GM19025 (cell line): Measurements from ENCODE around the gene RALGDS.

ENCODE experiments used
- ATAC-seq: cut with Tn5 transposase; IDR thresholded peaks from one replicate; pipeline ENCODE4 v1.9.1; 2021; ENCODE audit warnings: mild to moderate bottlenecking, low read depth, moderate library complexity; ENCODE audit not compliant: unreplicated experiment

The RALGDS gene

DNA sequence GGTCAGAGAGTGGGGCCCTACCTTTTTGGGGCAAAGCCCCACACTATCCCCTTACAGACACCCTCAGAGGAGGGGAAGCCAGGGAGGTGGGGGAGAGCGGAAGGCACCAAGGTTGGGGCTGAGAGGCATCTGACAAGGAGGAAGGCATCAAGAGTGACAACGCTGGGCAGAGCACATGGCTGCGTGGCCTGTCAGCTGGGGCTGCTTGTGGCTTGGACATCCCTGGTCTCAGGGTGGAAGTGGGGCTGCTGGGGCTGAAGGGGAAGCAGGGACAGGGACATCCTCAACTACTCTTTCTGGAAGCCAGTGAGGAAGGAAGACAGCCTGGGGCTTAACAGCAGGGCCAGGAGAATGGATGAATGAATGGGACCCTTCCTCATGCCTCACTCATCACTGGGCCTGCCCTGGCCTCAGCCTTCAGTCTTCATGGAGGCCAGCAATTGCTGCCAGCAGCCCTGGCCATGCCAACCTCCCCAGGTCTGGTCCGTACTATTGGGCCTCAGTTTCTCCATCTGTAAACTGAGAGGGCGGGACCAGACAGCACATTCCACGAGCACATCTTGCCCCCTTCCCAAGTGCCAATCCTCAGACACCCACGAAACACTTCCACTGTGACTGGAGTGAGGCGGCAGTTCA is 993 bp upstream of the RALGDS start:
- no peak for ATAC-seq

GRCh38 chr9:133120501-133121197 is 391 bp downstream of the RALGDS start:
- no peak for ATAC-seq

- no peak for ATAC-seq
These were observed 1.1 kb downstream of the RALGDS start for GRCh38 chr9:133119846-133120500.

GRCh38 chr9:133119103-133119845 is 1.8 kb downstream of the RALGDS start:
- no peak for ATAC-seq

DNA sequence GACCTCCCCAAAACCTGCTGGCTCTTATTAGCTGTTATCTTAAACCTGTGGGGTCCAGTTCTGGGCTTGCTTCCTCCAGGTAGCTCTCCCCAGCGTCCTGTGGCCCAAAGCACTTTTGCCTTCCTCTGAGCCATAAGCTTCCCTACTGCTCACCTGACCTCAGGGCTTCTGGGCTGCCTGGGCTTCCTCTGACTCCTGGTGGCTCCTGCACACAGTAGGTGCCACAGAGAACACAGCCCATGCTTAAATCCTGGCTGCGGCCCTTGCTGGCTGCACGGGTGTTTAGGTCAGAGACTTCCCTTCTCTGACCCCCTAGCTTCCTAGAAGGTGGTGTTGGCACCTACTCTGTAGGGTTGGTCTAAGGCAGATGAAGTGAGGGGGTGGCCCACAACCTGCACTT is 2.5 kb downstream of the RALGDS start:
- ATAC-seq = no peak

DNA sequence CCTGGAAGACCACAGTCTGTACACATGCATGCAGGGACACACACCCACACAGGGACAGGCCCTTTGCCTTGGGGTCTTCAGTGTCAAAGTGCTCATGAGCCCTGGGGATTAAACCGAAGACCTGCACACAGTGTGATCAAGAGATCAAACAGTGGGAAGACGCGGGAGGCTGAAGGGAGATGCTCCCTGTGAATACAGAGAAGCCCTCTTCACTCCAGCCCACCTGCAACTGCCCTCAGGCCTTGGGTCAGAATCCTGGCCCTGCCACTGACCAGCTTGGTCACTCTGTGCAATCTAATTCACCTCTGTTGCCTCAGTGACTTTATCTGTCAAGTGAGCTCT is 2.9 kb downstream of the RALGDS start:
- no peak for ATAC-seq

DNA sequence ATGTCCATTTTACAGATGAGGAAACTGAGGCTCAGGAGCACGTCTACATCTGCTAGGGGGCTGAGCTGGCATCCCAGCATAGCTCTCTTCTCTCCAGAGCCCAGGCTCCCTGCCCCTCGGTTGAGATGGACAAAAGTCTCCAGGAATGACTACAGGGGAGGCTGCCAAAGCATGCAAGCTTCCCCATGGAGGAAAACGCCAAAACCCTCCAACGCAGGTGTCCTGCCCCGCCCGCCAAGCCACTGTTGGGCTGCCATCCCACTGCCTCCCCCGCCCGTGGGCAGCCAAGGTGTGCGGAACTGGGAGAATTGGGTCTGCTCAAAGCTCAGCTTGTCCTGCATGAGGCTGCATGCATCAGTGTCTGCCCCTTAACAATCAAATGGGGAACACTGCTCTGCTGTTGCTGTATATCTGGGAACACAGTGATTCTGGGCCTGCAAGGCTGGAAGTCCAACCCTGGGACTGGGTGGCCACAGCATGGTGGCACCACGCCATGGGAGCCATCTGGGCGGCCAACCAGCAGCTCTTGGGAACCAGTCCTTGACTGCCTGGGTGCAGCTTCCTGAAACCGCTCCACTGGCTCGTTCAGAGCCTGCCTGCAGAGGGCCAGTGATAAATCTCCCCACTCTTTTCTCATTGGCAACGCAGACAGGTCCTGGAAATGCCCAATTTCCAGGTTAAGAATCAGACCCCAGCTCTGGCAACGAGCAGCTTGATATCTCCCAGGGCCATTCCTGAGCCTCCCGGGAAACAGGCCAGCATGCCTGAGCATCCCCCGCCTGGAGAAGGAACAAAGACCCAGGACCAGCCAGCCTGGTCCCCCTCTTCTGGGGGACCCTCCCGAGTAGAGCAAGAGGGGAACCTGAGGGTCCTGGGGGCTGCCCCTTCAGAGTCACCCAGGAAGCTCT is 3.5 kb downstream of the RALGDS start:
- ATAC-seq = no peak

DNA sequence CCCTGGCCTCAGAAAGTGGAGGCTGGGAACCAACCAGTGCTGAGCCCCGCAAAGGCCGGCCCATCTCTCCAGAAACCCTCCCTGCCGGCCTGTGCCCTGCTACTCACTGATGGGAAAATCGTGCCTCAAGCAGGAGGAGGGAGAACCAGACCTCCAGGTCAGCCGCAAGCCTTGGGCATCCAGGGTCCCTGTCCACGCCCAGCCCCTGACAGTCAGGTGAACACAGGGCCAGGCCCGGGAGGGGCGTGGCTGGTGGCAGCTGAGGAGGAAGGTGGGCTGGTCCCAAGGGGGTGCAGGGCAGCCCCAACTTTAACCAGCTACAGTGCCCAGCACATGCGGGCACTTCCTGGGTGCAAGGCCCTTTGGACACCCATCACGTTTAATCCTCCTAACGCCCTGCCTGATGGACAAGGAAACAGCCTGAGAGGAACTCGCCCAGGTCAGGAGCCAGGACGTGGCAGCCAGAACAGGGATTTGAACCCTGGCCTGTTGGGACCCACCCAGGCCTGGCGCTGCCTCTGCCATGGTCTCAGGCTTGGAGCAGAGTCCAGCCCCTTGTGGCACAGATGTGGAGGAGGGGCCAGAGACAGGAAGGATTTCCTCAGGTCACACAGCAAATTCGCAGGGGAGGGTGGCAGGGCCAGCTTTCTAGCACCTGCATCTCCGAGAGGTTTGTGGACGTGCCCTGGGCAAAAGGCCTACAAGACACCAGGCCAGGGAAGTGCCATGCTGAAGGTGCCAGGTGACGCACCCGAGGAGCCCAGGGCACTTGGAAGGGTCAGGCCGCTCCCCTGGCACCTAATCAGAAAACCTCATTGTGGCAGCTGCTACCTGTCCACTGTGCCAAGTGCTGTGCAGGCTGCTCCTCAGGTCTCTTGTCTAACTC is 4.5 kb downstream of the RALGDS start:
- no peak for ATAC-seq

DNA sequence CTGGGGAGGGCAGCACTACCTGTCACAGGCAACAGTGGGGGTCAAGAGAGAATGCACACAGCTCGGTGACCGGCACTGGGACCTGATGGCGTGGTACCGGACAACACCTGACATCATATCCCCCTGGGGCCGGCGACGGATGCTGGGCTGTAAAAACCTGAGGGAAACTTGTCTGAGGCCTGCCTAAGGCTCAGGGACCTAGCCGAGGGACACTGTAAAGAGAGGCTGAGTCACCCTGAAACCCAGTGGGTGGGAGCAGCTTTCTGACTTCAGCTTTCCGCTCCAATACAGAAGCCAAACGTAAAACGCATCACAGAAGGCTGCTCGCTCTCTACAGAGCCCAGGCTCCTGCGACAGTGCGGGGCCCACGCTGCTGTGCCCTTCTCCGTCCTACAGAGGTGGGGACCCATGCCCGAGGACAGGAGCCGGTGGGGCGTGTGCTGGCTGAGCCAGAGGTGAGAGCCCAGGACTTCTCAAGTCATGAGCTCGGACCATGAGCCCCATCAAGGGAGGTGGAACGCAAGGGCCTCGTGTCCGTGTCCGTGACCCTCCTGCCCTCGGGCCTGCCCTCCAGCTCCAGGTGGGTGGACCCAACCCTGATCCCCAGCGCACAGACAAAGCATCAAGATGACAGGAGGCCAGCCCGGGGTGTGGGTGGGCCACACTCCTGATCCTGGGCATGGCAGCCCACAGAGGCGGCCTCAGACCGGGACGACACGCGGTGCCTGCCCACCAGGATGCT is 5.3 kb downstream of the RALGDS start:
- ATAC-seq = peak; percentile 81

DNA sequence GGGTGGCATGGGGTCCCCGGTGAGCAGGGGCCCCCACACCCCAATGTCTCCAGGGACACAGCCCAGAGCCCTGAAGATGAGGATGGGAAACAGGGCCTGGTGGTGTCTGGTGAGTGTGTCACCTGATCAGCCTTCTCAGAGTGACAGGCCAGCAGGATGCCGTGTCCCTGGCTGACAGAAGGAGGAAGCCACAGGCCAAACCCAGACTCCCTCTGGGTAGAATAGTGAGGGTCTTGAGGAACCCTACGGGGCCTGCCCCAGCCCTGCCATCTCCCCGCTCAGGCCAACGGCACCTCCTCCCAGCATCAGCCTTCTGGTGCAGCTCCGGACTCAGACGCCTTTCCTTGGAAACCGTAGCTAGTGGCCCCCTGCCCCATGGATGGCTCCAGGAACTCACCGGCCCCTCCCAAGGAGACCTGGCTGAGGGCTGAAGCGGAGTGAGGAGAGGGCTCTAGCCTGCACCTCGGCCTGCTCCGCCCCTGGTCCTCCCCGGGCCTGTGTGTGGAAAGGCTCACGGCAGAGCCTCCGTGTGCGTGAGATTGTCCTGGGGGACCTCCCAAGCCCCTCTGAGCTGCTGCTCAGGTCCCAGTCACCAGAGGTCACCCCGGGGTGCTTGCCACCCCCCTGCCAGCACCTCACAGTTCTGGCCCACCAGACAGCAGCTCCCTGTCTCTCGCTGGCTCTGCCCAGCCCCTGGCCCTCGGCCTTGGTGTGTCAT is 6.0 kb downstream of the RALGDS start:
- no peak for ATAC-seq

GRCh38 chr9:133113949-133114885 is 6.8 kb downstream of the RALGDS start:
- no peak for ATAC-seq

DNA sequence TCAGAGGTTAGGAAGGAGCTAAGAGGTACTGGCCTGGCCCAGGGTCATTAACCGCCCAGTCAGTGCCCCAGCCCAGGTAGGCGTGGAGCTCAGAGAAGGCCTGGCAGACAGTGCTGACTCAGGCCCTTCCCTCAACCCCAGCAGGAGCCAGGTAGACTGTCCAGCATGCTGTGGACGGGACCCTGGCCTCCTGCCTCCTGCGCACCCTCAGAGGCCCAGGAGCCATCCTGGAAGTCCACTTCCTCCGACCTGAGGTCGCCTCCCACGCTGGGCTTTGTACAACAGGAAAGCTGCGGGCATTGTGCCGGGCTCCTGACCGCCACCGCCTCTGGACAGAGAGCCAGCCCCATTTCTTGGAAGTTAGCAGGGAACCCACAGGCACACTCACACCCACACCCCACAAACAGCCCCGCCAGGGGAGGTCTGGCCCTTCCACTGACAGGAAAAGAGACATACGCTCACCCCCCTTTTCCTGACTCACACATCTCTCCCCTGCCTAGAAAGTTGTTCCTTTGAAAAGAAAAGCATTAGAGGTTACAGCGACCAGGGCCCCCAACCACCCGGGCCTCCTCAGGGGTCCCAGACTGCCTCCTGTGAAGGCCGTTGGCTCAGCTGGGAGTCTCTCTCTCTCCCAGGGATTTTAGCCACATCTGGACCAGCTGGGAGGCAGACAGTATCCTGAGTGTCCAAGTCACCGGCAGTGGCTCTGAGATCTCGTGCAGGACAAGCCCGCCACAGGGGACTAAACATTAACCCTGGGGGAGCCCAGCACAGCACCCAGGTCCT is 7.7 kb downstream of the RALGDS start:
- ATAC-seq = no peak

GRCh38 chr9:133112663-133113026 is 8.4 kb downstream of the RALGDS start:
- no peak for ATAC-seq

DNA sequence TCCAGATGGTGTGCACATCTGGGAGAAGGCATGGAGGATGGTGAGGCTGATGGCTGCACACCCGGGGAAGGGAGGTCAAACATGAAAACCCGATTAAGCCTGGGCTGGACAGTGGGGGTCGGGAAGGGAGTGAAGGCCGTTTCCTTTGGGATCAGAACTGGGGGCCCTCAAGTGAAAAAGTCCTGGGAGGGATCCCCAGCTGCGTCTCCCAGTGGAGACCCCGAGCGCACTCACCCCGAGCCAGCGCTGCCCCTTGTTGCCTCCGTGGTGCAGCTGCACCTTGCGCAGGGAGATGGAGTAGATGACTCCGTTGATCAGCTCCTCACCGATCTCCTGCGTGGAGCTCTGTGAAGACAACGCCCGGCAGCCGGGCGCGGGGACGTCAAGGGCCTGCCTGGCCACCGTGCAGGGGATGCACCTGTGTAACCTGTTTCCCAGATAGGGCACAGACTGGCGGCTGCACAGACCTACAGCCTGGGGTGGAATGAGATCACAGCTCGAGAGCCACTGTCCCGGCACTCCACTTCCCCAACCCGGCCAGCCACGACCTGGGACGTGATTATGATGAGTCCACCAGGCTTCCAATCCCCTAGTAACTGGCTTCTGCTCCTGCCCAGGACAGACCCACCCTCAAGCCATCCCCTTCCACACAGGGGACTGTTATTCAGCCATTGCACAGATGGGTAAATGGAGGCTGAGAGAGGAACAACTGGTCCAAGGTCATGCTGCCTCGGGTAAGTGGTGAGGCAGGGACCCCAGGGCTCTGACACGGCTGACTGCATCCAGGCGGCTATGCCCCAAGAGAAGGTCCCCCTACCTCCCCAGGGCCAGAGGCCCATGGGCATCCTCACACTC is 9.0 kb downstream of the RALGDS start:
- ATAC-seq = no peak

DNA sequence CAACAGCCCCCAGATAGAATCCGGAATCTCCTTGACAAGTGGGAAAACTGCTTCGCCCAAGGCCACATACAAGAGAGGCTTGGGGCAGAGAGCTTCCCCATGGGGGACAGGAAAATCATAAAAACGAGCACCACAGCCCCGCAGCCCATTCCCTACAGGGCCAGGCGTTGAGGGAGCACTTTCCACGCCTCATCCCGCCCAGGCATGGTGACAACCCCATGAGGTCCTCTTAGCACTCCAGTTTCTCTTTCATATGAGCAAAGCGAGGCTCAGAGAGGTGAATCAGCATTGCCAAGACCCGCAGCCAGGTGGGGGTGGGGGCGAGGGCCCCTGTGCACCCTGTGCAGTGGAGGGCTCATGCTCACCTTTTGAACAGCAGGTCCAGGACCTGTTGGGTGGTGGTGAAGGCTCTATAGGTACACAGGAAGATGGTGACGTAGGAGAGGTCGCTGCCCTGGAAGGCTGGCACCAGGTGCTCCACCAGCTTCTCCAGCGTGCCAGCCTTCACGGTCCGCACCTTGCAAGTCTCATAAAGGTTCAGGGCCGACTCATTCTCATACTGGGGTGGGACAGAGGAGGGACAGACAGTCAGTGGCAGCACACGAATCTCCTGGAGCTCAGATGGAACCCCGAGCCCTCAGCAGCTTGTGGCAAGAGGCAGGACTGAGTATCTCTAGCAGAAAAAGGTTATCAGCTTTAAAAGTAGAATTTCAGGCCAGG is 10.9 kb downstream of the RALGDS start:
- no peak for ATAC-seq
